ENCODE results near the gene MITD1.
"Not testable (repeated sequence)": the region's sequence is repeated elsewhere in the genome, so short reads cannot be mapped to it uniquely, and the experiment has no call there.

Gene MITD1

GRCh38 chr2:99154643-99155536 lies 26.0 kb downstream of the MITD1 start, which contains the start of the genes LIPT1 and TSGA10:
TSS of gene LIPT1 (plus strand) at chr2:99154967. CDS start at chr2:99161958, 6,991 bp downstream.
TSS of gene TSGA10 (minus strand) at chr2:99154942. CDS start at chr2:99109439, 45,503 bp downstream.
- DNase-seq (ENCODE audit: low spot score), result peak; percentile 90

- DNase-seq (ENCODE audit: low spot score), result peak; percentile 88
Observed at GRCh38 chr2:99153921-99154604, 26.8 kb downstream of the MITD1 start.

GRCh38 chr2:99152199-99152895 lies 28.5 kb downstream of the MITD1 start:
- DNase-seq (ENCODE audit: low spot score), result no peak

GRCh38 chr2:99150706-99151105 lies 30.2 kb downstream of the MITD1 start:
- no peak for DNase-seq (ENCODE audit: low spot score)

GRCh38 chr2:99141110-99142108 lies 39.4 kb downstream of the MITD1 start, which contains the start of gene C2orf15:
TSS of gene C2orf15 (plus strand) at chr2:99141707. CDS start at chr2:99150559, 8,852 bp downstream.
- peak; percentile 87 for DNase-seq (ENCODE audit: low spot score)

- no peak for DNase-seq (ENCODE audit: low spot score)
Observed at GRCh38 chr2:99140860-99141109, 40.1 kb downstream of the MITD1 start.

GRCh38 chr2:99140056-99140859 lies 40.6 kb downstream of the MITD1 start:
- no peak for DNase-seq (ENCODE audit: low spot score)

GRCh38 chr2:99139003-99139402 lies 41.9 kb downstream of the MITD1 start:
- no peak for DNase-seq (ENCODE audit: low spot score)

GRCh38 chr2:99135044-99135556 lies 45.8 kb downstream of the MITD1 start:
- DNase-seq (ENCODE audit: low spot score), result not testable (repeated sequence)

GRCh38 chr2:99127981-99128380 lies 52.9 kb downstream of the MITD1 start:
- DNase-seq (ENCODE audit: low spot score), result no peak

All from hematopoietic multipotent progenitor cell treated with erythropoietin and hydrocortisone succinate and interleukin-3 and kit ligand, for 17 days (in vitro differentiated cells).